Fibroblast of pulmonary artery (primary cell): Measurements from ENCODE around the gene IL1RL2.

Experiments
- DNase-seq: peaks from one replicate; pipeline ENCODE4 v3.0.0-alpha.2; 2010; ENCODE audit warnings: low read depth
- H3K4me3 ChIP-seq: replicated peaks from 2 replicates; pipeline ENCODE4 v1.5.1; 2011; ENCODE audit warnings: low read depth, mild to moderate bottlenecking, control low read depth, low read length, moderate library complexity
- TF ChIP-seq, protein P1 (sequence below): IDR thresholded peaks from 2 replicates; pipeline ENCODE4 v1.5.1; 2011; ENCODE audit warnings: mild to moderate bottlenecking, control low read depth, low read length, inconsistent platforms; ENCODE audit errors: missing control alignments

Gene IL1RL2

GRCh38 chr2:102206666-102207341 is 20.0 kb downstream of the IL1RL2 start:
- TF ChIP-seq, protein P1, sequence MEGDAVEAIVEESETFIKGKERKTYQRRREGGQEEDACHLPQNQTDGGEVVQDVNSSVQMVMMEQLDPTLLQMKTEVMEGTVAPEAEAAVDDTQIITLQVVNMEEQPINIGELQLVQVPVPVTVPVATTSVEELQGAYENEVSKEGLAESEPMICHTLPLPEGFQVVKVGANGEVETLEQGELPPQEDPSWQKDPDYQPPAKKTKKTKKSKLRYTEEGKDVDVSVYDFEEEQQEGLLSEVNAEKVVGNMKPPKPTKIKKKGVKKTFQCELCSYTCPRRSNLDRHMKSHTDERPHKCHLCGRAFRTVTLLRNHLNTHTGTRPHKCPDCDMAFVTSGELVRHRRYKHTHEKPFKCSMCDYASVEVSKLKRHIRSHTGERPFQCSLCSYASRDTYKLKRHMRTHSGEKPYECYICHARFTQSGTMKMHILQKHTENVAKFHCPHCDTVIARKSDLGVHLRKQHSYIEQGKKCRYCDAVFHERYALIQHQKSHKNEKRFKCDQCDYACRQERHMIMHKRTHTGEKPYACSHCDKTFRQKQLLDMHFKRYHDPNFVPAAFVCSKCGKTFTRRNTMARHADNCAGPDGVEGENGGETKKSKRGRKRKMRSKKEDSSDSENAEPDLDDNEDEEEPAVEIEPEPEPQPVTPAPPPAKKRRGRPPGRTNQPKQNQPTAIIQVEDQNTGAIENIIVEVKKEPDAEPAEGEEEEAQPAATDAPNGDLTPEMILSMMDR, result no peak
- no peak for DNase-seq
- no peak overlapping the region for H3K4me3 ChIP-seq

GRCh38 chr2:102208774-102209173 is 22.0 kb downstream of the IL1RL2 start:
- no peak overlapping the region for H3K4me3 ChIP-seq
- DNase-seq, result no peak
- TF ChIP-seq, protein P1, result no peak

- H3K4me3 ChIP-seq, result no peak overlapping the region
- TF ChIP-seq, protein P1, result no peak
- DNase-seq, result no peak
Measured at GRCh38 chr2:102209474-102209873, 22.7 kb downstream of the IL1RL2 start.

GRCh38 chr2:102217032-102217431 is 30.2 kb downstream of the IL1RL2 start:
- no peak overlapping the region for H3K4me3 ChIP-seq
- DNase-seq, result no peak
- TF ChIP-seq, protein P1, result no peak

GRCh38 chr2:102224824-102225739 is 38.3 kb downstream of the IL1RL2 start:
- no peak for DNase-seq
- H3K4me3 ChIP-seq, result no peak overlapping the region
- TF ChIP-seq, protein P1, result no peak

DNA sequence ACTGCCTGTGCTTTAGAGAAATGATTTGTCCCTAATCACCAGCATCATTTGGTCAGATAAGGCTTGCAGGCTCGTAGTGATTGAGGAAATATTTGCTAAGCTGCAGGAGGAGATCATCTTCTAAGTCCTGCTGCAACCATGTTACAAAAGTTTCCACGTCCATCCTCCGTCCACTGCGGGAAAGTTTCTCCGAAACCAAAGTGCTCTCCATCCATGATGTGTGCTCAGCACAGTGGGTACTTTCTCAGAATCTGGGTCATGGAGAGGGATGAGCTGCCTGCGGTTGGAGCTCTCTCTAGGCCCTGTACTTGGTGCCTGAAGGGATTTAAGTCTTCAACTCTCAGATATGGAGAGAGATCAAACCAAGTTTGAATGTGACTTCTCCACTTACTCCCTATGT is 39.3 kb downstream of the IL1RL2 start:
- no peak overlapping the region for H3K4me3 ChIP-seq
- DNase-seq, result no peak
- TF ChIP-seq, protein P1, result no peak
